ENCODE data around the gene ZDHHC11.

- TF ChIP-seq CTCF (IDR thresholded peaks at IDR 0.05; ENCODE audit: low read depth, low read length, poor library complexity, severe bottlenecking) (no peak), EZH2phosphoT487 (IDR thresholded peaks at IDR 0.05; ENCODE audit: borderline replicate concordance, low read length) (no peak)
Observed at GRCh38 chr5:860506-861150, 9.8 kb upstream of the ZDHHC11 start.

Data from DOHH2 (cell line).